GM19397 (cell line): Measurements from ENCODE around the gene HELZ2.
"Not testable (repeated sequence)": the region's sequence is repeated elsewhere in the genome, so short reads cannot be mapped to it uniquely, and the experiment has no call there.

Experiments used
- ATAC-seq: cut with Tn5 transposase; IDR thresholded peaks from one replicate; pipeline ENCODE4 v1.9.1; 2021; ENCODE audit warnings: mild to moderate bottlenecking, moderate library complexity; ENCODE audit not compliant: unreplicated experiment

Gene HELZ2

GRCh38 chr20:63574156-63574828, at the start of gene HELZ2:
Gene HELZ2 (minus strand): TSS chr20:63574239. CDS start chr20:63572385, 1,854 bp downstream.
- ATAC-seq = no peak

DNA sequence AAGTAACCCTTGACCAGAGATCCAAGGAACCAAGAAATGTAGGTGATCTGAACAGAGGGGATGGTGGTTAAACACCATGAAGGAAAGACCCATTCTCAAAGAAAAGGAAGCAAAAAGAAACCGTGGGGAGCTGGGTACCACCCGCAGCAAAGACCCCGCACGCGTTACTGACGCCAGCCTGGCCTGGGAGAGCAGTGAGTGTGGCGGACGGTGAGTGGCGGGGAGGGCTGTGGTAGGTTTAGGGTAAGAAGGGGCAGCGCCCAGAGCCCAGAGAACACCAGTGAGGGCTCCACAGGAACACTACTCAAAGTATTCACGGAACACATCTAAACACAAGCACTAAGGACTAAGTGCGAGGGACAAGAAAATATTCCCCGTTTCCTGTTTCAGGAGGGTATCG, 48.7 kb upstream of the HELZ2 start:
- ATAC-seq = no peak

GRCh38 chr20:63622096-63622495, 48.1 kb upstream of the HELZ2 start:
- ATAC-seq = no peak

- no peak for ATAC-seq
These were observed 47.0 kb upstream of the HELZ2 start for GRCh38 chr20:63620991-63621390.

DNA sequence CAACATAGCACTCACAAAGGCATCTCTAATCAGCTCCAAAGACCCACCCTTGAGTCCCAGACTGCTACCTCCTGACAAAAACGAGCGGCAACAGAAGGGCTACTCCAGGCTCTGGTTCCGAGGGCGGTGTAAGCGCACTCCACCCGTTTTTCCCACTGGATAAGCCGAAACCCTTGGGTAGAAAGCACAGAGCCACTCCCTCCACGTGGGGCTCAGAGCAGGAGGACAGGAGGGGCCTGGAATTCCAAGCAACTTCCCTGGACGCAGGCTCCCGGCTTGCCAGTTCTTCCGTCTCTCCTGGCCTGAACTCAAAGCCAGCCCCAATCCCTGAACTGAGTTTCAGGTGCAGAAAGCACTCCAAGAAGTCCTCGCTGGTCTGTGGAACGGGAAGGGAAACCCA, 45.5 kb upstream of the HELZ2 start:
- no peak for ATAC-seq

DNA sequence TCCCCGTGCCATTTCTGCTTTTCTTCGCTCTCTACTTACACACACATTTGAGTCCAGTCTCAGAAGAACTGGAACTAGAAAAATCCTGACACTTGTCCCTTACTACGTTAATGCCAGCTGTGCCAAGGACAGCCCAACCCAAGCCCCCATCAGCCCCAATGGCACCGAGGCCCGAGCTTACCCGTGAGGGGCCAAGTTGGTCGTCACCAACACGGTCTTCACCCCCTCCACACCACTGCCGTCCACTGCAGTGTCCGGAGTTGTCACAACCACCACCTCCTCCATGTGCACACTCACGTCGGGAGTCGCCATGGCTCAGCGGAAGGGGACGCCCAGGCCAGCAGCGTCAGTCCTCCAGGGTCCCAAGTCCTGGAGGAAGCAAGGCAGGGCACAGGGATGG, 45.0 kb upstream of the HELZ2 start:
- no peak for ATAC-seq

- no peak for ATAC-seq
These were observed 44.4 kb upstream of the HELZ2 start for GRCh38 chr20:63618291-63618980.

DNA sequence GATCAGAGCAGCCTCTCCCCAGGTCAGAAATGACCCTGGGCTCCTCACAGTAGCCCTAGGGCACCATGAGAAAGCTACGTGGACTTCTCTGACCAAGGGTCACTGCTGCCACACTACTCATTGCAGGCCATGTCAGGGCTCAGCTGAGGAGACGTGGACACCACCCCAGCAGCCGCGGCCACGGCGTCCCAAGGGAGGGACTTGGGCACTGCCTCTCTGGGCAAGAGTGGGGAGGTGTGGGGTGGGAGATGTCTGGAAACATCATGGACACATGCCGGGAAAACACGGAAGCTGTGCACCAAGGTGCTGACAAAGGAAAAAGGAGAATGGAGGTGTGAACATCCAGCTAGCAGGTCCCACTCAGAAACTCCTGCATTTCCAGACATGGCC, 43.8 kb upstream of the HELZ2 start:
- ATAC-seq = no peak

DNA sequence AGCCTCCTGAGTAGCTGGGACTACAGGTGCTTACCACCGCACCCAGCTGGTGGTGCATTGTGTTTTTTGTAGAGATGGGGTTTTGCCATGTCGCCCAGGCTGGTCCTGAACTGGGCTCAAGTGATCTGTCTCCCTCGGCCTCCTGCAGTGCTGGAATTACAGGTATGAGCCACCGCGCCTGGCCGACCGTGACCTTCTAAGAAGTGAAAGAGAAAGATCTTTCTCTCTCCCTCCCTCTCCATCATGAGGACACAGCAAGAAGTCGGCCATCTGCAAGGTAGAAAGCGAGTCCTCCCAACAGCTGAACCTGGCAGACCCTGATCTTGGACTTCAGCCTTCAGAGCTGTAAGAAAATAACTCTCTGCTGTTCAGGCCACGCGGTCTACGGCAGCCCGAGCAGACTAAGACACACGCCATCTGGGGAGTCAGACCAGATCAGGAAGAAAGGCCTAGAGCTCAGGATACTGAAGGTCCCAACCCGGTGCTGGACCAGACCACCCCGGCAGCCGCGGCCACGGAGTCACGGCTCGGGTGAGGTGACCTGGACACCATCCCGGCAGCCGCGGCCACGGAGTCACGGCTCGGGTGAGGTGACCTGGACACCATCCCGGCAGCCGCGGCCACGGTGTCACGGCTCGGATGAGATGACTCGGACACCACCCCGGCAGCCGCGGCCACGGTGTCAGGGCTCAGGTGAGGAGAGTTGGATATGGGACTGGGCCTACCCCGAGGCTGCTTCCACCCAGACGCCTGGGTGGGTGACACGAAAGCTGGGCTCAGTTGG, 43.2 kb upstream of the HELZ2 start:
- ATAC-seq = no peak

DNA sequence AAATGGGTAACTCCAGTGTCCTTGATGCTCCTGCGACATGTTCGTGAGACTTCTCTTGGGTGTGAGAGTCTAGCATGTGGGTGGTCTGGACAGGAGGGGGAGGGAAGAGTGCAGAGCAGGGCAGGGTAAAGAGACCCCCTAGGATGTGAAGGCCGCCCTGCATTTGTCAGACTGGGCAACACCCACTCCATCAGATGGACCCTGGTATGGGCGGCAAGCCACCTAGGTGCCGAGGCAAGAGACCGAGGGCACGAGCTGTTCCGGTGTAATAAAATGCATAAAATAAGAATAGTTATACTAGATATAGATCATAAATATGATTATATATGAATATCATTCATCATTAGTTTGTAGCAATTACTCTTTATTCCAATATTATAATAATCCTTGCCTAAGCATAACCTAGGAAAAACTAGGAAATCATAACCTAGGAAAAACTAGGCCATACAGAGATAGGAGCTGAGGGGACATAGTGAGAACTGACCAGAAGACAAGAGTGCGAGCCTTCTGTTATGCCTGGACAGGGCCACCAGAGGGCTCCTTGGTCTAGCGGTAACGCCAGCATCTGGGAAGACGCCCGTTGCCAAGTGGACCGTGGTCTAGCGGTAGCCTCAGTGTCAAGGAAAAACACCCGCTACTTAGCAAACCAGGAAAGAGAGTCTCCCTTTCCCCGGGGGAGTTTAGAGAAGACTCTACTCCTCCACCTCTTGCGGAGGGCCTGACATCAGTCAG, 40.0 kb upstream of the HELZ2 start:
- not testable (repeated sequence) for ATAC-seq

- no peak for ATAC-seq
These were observed 38.4 kb upstream of the HELZ2 start for GRCh38 chr20:63612276-63612931.

GRCh38 chr20:63611646-63612045, 37.6 kb upstream of the HELZ2 start:
- no peak for ATAC-seq

GRCh38 chr20:63610581-63611435, 36.8 kb upstream of the HELZ2 start:
- ATAC-seq = no peak

GRCh38 chr20:63606686-63607085, 32.6 kb upstream of the HELZ2 start:
- no peak for ATAC-seq

DNA sequence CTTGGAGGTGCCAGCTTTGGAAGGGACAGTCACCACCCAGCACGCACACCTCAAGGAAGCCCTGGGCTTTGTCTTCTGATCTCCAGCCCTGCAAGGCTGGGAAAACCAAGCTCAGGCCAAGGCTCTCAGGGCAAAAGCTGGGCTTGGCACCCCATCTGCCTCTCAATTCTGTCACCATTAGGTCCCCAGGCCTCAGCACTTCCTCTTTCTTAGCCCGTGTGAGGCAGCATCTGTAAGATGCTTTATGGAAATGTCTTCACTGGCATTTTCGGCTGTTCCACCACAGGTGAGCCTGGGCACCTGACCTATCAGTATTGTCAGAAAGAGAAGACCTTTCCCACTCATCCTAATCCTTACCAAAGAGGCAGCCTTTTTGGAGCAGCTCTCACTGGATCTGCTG, 28.3 kb upstream of the HELZ2 start:
- no peak for ATAC-seq

DNA sequence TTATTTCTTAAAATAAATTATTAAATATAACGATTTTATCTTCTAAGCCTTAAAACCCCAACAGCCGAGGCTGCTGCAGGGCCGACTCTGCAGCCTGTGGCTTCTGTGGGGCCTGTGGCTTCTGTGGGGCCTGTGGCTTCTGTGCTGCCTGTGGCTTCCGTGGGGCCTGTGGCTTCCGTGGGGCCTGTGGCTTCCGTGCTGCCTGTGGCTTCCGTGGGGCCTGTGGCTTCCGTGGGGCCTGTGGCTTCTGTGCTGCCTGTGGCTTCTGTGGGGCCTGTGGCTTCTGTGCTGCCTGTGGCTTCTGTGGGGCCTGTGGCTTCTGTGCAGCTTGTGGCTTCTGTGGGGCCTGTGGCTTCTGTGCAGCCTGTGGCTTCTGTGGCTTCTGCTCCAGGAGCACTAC, 27.6 kb upstream of the HELZ2 start:
- not testable (repeated sequence) for ATAC-seq

DNA sequence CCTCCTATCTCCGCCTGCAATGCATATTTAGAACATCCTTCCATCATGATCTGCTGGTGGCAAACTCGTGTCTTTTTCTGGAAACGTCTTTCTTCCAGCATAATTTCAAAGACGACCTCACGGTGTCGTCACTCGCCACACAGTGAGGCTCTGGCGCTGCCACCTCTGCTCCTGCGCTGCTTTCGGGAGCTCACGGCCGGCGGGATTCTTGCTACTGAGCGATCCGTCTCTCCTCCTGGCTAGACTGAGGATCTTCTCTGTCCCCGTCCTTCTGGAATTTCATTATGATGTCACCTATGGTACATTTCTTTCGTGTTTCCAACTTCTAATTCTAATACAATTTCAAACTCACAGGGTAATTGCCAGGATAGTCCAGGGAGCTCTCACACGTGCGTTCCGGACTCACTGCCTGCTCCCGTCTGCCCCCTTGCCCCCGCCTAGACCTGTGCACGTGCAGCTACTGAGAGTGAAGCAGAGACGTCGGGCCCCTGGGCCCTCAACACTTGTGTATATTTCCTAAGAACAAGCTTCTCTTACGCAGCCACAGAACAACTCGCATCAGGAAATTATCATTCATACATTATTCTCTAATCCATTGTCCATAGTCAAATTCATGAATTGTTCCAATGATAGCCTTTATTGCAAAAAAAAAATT, 25.5 kb upstream of the HELZ2 start:
- no peak for ATAC-seq

DNA sequence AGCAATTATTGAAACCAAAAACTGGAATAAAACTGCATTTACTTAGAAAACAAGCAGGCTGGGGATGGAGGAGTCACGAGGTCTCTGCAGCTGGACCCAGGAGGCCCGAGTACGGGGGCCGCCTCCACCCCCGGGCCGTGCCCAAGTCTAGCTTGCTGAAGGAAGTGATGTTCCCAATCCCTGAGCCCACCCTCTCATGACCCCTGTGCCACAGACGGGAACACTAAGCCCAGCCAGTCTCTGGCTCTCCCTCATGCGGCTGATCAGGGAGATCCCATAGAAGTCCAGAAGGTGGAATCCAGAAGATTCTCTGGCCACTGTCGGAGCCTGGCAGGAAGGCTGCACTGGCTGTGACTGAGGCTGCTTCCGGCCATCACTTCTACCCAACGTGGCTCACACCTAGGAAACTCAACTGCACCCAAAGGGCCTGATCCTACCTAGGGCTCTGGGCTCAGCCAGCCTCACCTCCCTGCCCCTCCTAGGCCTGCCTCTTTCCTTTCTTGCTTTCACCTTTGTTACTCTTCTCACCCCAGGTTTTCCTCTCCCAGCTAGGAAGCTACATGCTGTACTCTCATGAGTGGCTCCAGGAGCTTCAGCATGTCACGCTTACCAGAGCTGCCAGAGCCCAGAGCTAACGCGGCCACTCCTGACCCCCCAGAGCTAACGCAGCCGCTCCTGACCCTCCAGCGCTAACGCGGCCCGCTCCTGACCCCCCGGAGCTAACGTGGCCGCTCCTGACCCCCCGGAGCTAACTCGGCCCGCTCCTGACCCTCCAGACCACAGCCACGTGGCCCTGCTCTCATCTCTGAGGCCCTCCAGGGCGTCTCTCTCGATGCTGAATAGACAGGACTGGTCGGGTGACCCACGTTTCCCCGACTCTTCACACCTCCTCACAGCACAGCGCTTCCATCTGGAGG, 24.7 kb upstream of the HELZ2 start:
- no peak for ATAC-seq
